ENCODE results near the gene RMDN3.

The RMDN3 gene

DNA sequence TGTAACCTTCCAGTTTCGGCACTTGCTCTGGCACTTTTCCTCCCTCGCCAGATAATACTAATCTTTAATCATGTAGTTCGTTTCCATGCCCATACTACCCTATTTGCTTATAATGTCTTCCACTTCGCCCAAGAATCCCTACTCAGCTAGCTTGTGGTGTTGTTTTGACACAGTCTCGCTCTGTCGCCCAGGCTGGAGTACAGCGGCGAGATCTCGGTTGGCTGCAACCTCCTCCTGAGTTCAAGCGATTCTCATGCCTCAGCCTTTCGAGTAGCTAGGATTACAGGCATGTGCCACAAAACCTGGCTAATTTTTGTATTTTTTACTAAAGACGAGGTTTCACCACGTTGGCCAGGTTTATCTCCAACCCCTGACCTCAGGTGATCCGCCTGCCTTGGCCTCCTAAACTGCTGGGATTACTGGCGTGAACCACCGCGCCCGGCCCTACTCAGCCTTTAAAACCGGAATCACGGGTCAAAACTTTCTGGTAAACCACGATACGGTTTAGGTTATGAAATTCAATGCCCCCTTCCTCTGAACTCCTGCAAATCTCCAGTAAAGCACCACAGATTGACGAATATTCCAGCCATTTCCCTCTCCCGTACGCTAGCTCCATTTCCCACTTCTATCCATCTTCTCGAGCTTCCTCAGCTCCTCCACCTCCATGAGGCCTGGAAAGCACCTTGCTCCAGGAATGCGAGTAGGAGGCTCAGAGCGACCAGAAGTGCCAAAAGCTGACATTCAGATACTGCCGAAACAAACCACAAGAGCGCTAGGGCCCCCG lies 61.0 kb downstream of the RMDN3 start:
- DNase-seq, result no peak

- no peak for DNase-seq
Measured at GRCh38 chr15:40691737-40692136, 63.3 kb downstream of the RMDN3 start.

DNA sequence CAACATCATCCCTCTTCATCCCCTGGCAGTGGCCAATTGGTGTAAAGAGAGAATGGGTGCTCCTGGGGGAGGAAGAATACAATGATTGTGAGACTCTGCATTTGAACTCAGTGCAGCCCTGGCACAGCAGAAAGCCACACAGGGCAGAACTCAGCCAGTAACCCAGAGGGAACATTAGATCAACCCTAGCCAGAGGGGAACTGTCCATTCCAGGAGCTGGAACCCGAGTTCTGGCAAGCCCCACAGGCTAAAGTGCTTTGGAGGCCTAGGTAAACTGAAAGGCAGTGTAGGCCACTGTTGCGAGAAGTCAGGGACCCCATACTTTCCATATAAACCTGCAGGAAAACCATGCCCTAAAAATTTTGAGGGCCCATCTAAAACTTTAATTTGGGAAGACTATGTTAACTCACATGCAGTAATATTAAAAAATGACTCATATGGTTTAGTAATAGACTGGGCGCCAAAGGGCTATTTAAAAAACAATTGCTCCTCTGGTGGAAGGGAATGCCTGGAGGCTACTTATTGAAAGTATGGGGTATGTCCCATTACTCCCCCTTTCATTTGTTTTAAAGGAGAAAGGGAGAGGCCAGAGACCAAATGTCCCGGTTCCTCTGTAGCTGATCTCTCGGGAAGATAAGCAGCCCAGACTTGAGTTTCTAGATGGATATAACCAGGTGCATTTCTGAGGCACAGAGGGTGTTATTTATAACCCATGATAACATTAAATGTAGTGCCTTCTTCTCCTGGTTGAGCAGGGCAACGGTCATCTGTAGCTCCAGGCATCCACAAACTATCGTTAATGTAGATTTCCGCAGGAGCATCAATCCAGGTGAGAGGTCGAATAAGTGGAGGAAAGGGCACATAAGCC lies 65.9 kb downstream of the RMDN3 start:
- DNase-seq, result no peak
